H1 (cell line): ENCODE results near the gene ELAVL1.

Experiments
- CTCF ChIP-seq, 3 experiments: IDR thresholded peaks; 1 replicate in 2 of 3; 2 replicates in 1 of 3; pipeline versions ENCODE4 v1.5.1 to v1.6.1; 2011; ENCODE audit warnings: low read length in 3 of 3, mild to moderate bottlenecking in 3 of 3, inconsistent platforms in 2 of 3, low read depth in 1 of 3, moderate library complexity in 1 of 3; ENCODE audit not compliant: insufficient read depth in 1 of 3; ENCODE audit errors: control extremely low read depth in 1 of 3
- E2F6 ChIP-seq: IDR thresholded peaks from 2 replicates; pipeline ENCODE4 v1.6.1; 2012; ENCODE audit warnings: inconsistent platforms
- EP300 ChIP-seq, 2 experiments: IDR thresholded peaks; 1 replicate in 1 of 2; 2 replicates in 1 of 2; pipeline ENCODE4 v1.6.1; 2011 to 2012; ENCODE audit warnings: low read depth in 2 of 2, low read length in 2 of 2, mild to moderate bottlenecking in 2 of 2, borderline replicate concordance in 1 of 2, inconsistent platforms in 1 of 2, moderate library complexity in 1 of 2
- JUND ChIP-seq: IDR thresholded peaks from 2 replicates; pipeline ENCODE4 v1.6.1; 2011; ENCODE audit warnings: mild to moderate bottlenecking, improper control_type of control experiment, low read length
- KDM1A ChIP-seq: fragments of 200-600, 300-600 bp; sonication (generic); IDR thresholded peaks from 2 replicates; pipeline ENCODE4 v1.7.1; 2016; ENCODE audit warnings: mild to moderate bottlenecking, low read length, borderline replicate concordance
- MAFK ChIP-seq: IDR thresholded peaks from 2 replicates; pipeline ENCODE4 v1.6.1; 2012; ENCODE audit warnings: low read depth, mild to moderate bottlenecking, improper control_type of control experiment, low read length
- POLR2A ChIP-seq, 2 experiments: IDR thresholded peaks; 1 replicate in 1 of 2; 2 replicates in 1 of 2; pipeline ENCODE4 v1.6.1; 2011; ENCODE audit warnings: low read depth in 2 of 2, low read length in 2 of 2, mild to moderate bottlenecking in 2 of 2; ENCODE audit errors: control extremely low read depth in 1 of 2
- POLR2AphosphoS5 ChIP-seq: IDR thresholded peaks from 2 replicates; pipeline ENCODE4 v1.6.1; 2011; ENCODE audit warnings: low read depth, low read length
- RAD21 ChIP-seq, 2 experiments: IDR thresholded peaks in 1 of 2; conservative IDR thresholded peaks in 1 of 2; 2 replicates each; pipeline ENCODE4 v1.6.1; 2011; ENCODE audit warnings: low read depth in 2 of 2, low read length in 2 of 2, improper control_type of control experiment in 1 of 2, inconsistent platforms in 1 of 2, mild to moderate bottlenecking in 1 of 2, moderate library complexity in 1 of 2
- RFX5 ChIP-seq: IDR thresholded peaks from 2 replicates; pipeline ENCODE4 v1.6.1; 2011; ENCODE audit warnings: low read depth, low read length, improper control_type of control experiment, borderline replicate concordance
- SIN3A ChIP-seq, 2 experiments: IDR thresholded peaks in 1 of 2; conservative IDR thresholded peaks in 1 of 2; 2 replicates each; pipeline ENCODE4 v1.6.1; 2011 to 2012; ENCODE audit warnings: low read length in 2 of 2, improper control_type of control experiment in 1 of 2, low read depth in 1 of 2, mild to moderate bottlenecking in 1 of 2
- SP1 ChIP-seq: IDR thresholded peaks from 2 replicates; pipeline ENCODE4 v1.6.1; 2011; ENCODE audit warnings: low read depth, low read length

DNA sequence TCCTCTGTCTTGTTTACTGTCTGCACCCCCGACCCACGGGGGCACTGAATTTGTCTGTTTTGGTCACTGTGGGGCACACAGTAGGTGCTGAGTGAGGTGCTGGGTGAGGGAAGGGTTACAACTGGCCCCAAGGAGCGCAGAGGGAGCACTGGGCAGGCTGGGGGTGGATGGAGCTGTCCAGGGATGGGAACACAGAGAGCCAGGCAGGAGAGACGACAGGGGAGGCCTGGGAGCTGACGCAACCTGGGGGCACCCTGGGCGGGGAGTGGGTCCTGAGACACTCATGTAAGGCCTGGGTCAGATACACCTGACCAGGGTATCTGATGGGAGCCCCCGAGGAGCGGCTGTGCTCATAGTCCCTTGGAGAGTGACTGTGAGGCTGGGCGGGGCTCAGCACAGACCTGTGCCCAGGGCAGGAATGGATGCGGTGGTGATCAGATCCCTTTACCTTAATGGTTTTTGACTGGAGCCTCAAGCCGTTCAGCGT lies 24.8 kb downstream of the ELAVL1 start:
- no peak for TF ChIP-seq MAFK
- TF ChIP-seq CTCF (IDR thresholded peaks at IDR 0.05; ENCODE audit: control extremely low read depth in 1 of 3, insufficient read depth in 1 of 3, low read depth in 1 of 3, low read length in 3 of 3): no peak
- TF ChIP-seq EP300 (IDR thresholded peaks at IDR 0.05; ENCODE audit: borderline replicate concordance in 1 of 2, low read depth in 2 of 2, low read length in 2 of 2): no peak
- TF ChIP-seq POLR2AphosphoS5: no peak
- no peak for TF ChIP-seq RFX5
- no peak for TF ChIP-seq JUND
- TF ChIP-seq SP1: no peak
- TF ChIP-seq E2F6: no peak
- no peak for TF ChIP-seq POLR2A (IDR thresholded peaks at IDR 0.05; ENCODE audit: control extremely low read depth in 1 of 2, low read depth in 2 of 2, low read length in 2 of 2)
- no peak for TF ChIP-seq RAD21 (IDR thresholded peaks at IDR 0.05 in 1 of 2, conservative IDR thresholded peaks at IDR 0.05 in 1 of 2; ENCODE audit: low read depth in 2 of 2, low read length in 2 of 2)
- TF ChIP-seq KDM1A: no peak
- no peak for TF ChIP-seq SIN3A (conservative IDR thresholded peaks at IDR 0.05 in 1 of 2, IDR thresholded peaks at IDR 0.05 in 1 of 2; ENCODE audit: low read depth in 1 of 2, low read length in 2 of 2)
